RWPE1 (cell line): ENCODE results near the gene HOXD10.
A peak's percentile ranks its signal among the peaks of the same experiment; 100 is the strongest.

Source experiments
- CTCF ChIA-PET: fragments of 350-600 bp; sonication (Branson Sonifier 250); formaldehyde crosslinking; extraction: SDS; loops from one replicate; lab custom pipeline; 2021; lab: Yijun Ruan, JAX
- POLR2A ChIA-PET: fragments of 400-600 bp; formaldehyde crosslinking; extraction: SDS; loops from one replicate; lab custom pipeline; 2020; ENCODE audit warnings: antibody characterized with exemption; ENCODE audit not compliant: low non-redundant PET; lab: Yijun Ruan, JAX
- DNase-seq: peaks from one replicate; pipeline ENCODE4 v3.0.0; 2012; ENCODE audit warnings: low spot score
- H3K27ac ChIP-seq: fragments of 450-650 bp; 2 replicates; pipeline ENCODE4 v1.5.1; 2017
- TF ChIP-seq, protein P1 (sequence below): fragments of 450-650 bp; conservative IDR thresholded peaks from 2 replicates; pipeline ENCODE4 v1.5.1; 2017; ENCODE audit warnings: low read depth, mild to moderate bottlenecking

Gene HOXD10

DNA sequence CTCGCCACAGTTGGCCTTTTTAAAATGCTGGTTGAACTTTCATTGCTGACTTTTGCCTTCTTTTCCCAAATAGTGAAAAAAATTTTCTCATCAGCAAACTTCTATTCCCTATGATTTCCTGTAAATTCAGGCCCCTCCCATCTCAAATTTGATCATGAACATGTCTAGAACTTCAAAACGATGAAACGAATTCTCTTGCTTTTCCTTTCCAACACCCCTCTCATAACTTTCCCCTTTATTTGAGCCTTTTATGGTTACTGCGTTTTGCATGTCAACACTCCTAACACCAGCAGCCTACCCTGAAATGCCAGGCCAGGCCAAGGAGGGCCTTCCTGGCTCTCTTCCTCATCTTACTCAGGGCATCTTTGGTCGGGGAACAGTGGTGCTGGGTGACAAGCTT is 25.7 kb upstream of the HOXD10 start:
- ChIA-PET CTCF (no interaction called here), POLR2A (no interaction called here)
- TF ChIP-seq, protein P1, sequence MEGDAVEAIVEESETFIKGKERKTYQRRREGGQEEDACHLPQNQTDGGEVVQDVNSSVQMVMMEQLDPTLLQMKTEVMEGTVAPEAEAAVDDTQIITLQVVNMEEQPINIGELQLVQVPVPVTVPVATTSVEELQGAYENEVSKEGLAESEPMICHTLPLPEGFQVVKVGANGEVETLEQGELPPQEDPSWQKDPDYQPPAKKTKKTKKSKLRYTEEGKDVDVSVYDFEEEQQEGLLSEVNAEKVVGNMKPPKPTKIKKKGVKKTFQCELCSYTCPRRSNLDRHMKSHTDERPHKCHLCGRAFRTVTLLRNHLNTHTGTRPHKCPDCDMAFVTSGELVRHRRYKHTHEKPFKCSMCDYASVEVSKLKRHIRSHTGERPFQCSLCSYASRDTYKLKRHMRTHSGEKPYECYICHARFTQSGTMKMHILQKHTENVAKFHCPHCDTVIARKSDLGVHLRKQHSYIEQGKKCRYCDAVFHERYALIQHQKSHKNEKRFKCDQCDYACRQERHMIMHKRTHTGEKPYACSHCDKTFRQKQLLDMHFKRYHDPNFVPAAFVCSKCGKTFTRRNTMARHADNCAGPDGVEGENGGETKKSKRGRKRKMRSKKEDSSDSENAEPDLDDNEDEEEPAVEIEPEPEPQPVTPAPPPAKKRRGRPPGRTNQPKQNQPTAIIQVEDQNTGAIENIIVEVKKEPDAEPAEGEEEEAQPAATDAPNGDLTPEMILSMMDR = no peak
- no peak overlapping the region for H3K27ac ChIP-seq
- no peak for DNase-seq

DNA sequence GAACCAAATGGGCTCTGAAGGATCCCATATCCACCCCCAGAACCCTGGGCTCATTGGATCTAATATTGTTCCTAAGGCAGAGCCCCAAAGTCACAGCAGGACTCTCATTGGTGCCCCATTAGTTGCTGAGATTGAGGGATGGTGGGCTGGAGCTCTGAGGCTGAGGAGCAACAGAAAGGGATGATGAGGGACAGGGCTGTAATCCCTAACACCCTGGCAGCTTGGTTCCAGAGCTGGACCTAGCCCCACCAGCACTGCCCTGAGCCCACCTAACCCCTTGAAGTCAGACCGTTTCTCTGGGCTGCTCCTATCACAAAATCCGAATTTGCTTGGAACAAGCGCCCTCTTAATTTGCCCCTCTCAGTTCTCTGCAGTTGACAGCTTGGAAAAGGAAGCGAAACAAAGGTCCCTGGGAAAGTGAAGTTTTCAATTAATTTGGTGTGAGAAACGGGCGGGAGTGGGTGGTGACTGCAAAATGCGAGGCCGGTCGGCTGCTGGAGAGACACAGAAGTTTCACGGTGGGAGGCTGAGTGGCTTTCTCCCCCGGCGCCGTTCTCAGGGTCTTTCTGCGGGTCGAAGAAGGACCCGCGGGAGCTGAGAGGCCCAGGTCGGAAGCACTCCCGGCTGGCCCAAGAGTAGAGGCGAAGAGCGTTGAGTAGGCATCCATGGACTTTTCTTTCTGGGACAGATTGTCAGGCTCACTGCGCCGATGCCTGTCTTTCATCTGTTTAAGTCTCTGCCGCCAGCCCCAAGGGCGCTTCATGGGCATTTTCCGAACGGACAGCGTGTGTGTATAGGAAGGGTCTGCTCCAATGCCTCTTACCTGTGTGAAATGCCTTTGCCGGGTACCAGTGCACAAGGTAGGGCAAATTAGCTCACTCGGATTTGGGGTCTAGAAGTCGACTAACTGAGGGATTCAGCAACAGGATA is 25.0 kb upstream of the HOXD10 start:
- ChIA-PET CTCF (interaction anchor here (0.6 to 1.3 kb wide), 4 partner anchors 18 to 888 kb away, joined by 3 to 7 read pairs (median 3); no protein-coding TSS in a partner anchor), POLR2A (no interaction called here)
- DNase-seq = no peak
- TF ChIP-seq, protein P1 = no peak
- peak overlapping the region; percentile 70 for H3K27ac ChIP-seq

GRCh38 chr2:176092270-176093144 is 24.1 kb upstream of the HOXD10 start, which contains the start of gene HOXD13:
Gene HOXD13, plus strand, starts transcription at chr2:176092721. Its CDS starts 170 bp downstream, at chr2:176092891.
- TF ChIP-seq, protein P1 = no peak
- no peak for DNase-seq
- CTCF ChIA-PET = interaction anchor here (0.6 to 1.3 kb wide), 6 partner anchors 12 to 889 kb away, joined by 3 to 7 read pairs (median 3); no protein-coding TSS in a partner anchor
- H3K27ac ChIP-seq = peak within 1 kb of the TSS; percentile 70
- POLR2A ChIA-PET = no interaction called here

DNA sequence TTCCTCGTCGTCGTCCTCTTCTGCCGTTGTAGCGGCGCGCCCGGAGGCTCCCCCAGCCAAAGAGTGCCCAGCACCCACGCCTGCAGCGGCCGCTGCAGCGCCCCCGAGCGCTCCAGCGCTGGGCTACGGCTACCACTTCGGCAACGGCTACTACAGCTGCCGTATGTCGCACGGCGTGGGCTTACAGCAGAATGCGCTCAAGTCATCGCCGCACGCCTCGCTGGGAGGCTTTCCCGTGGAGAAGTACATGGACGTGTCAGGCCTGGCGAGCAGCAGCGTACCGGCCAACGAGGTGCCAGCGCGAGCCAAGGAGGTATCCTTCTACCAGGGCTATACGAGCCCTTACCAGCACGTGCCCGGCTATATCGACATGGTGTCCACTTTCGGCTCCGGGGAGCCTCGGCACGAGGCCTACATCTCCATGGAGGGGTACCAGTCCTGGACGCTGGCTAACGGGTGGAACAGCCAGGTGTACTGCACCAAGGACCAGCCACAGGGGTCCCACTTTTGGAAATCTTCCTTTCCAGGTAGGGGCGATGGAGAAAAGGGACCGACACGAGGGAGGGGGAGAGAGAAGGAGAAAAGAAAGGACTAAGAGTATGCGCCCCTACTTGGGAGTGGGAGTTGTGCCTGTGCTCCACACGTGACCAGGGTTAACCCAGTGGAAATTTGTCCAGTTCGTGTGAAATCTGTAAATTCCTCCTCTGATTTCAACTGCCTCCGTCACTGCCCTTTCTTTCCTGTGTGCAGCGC is 23.3 kb upstream of the HOXD10 start:
- POLR2A ChIA-PET = no interaction called here
- CTCF ChIA-PET = interaction anchor here (0.6 to 1.3 kb wide), 4 partner anchors 9 to 889 kb away, joined by 3 to 6 read pairs (median 4); no protein-coding TSS in a partner anchor
- TF ChIP-seq, protein P1 = peak; percentile 41
- no peak for DNase-seq
- H3K27ac ChIP-seq = peak overlapping the region; percentile 70

DNA sequence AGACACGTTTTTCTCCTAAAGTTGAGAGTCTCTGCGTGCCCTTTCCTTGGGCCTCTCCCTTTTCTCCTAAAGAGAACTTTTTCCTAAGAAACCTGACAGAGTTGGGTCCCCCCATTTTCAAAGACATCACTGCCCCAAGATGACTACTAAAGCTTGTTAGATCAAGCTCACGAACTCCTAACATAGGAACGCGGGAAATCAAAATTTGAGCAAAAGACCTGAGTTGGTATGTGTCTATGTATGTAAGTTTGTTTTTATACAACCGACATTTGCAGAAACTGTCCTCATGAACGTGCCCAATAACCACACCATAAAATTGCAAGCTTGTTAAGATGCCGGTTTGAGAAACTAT is 22.7 kb upstream of the HOXD10 start:
- ChIA-PET POLR2A (interaction anchor here (0.6 kb wide), 1 partner anchor 12 kb away, joined by 3 read pairs; no protein-coding TSS in a partner anchor), CTCF (interaction anchor here (0.9 to 1.3 kb wide), 2 partner anchors 8 to 10 kb away, joined by 4 to 6 read pairs; no protein-coding TSS in a partner anchor)
- no peak for DNase-seq
- no peak overlapping the region for H3K27ac ChIP-seq
- TF ChIP-seq, protein P1 = no peak
